Measurements from ENCODE around the gene IL18RAP.

IL18RAP gene

GRCh38 chr2:102455061-102455670, 32.2 kb downstream of the IL18RAP start:
- no peak overlapping the region for H3K27ac ChIP-seq (ENCODE audit: low read depth, low read length)
- no peaks in the 10 kb centered on the region for H3K4me1 ChIP-seq (ENCODE audit: control insufficient read depth, low read length)
- TF ChIP-seq EZH2phosphoT487 (IDR thresholded peaks at IDR 0.05; ENCODE audit: borderline replicate concordance, low read length) (no peak), CTCF (IDR thresholded peaks at IDR 0.05; ENCODE audit: low read depth, low read length, poor library complexity, severe bottlenecking) (no peak)
- H3K36me3 ChIP-seq (ENCODE audit: control insufficient read depth, low read length): no peaks in the 10 kb centered on the region
- H3K4me3 ChIP-seq (ENCODE audit: low read length): no peak overlapping the region
- no peaks in the 10 kb centered on the region for H3F3A ChIP-seq (ENCODE audit: control insufficient read depth, insufficient read depth)
- H3K4me2 ChIP-seq (ENCODE audit: low read length): no peak overlapping the region
- H3K79me2 ChIP-seq (ENCODE audit: control insufficient read depth, low read length): no peaks in the 10 kb centered on the region
- no peaks in the 10 kb centered on the region for H4K20me1 ChIP-seq (ENCODE audit: control insufficient read depth, insufficient read depth, low read depth, low read length)
- H3K9me2 ChIP-seq (replicated peaks; ENCODE audit: control insufficient read depth, low read length): no peaks in the 10 kb centered on the region
- no peaks in the 10 kb centered on the region for H3K27me3 ChIP-seq (ENCODE audit: control insufficient read depth, low read length)
- peaks cover 6% of the 10 kb centered on the region; the same call in 1 of the 2 replicates for H3K9me3 ChIP-seq (ENCODE audit: control insufficient read depth, insufficient read depth, low read length)

GRCh38 chr2:102460467-102460866, 37.5 kb downstream of the IL18RAP start:
- TF ChIP-seq EZH2phosphoT487 (IDR thresholded peaks at IDR 0.05; ENCODE audit: borderline replicate concordance, low read length): no peak
- TF ChIP-seq CTCF (IDR thresholded peaks at IDR 0.05; ENCODE audit: low read depth, low read length, poor library complexity, severe bottlenecking): no peak
- H3K36me3 ChIP-seq (ENCODE audit: control insufficient read depth, low read length): no peaks in the 10 kb centered on the region
- H3K27ac ChIP-seq (ENCODE audit: low read depth, low read length): no peak overlapping the region
- peaks cover 5% of the 10 kb centered on the region; the same call in 1 of the 2 replicates for H3K9me3 ChIP-seq (ENCODE audit: control insufficient read depth, insufficient read depth, low read length)
- no peaks in the 10 kb centered on the region for H3K4me1 ChIP-seq (ENCODE audit: control insufficient read depth, low read length)
- no peaks in the 10 kb centered on the region for H3K27me3 ChIP-seq (ENCODE audit: control insufficient read depth, low read length)
- no peaks in the 10 kb centered on the region for H4K20me1 ChIP-seq (ENCODE audit: control insufficient read depth, insufficient read depth, low read depth, low read length)
- no peaks in the 10 kb centered on the region for H3K9me2 ChIP-seq (replicated peaks; ENCODE audit: control insufficient read depth, low read length)
- H3F3A ChIP-seq (ENCODE audit: control insufficient read depth, insufficient read depth): no peaks in the 10 kb centered on the region
- no peaks in the 10 kb centered on the region for H3K79me2 ChIP-seq (ENCODE audit: control insufficient read depth, low read length)
- no peak overlapping the region for H3K4me2 ChIP-seq (ENCODE audit: low read length)
- no peak overlapping the region for H3K4me3 ChIP-seq (ENCODE audit: low read length)

- Histone ChIP-seq H3K4me1 (ENCODE audit: control insufficient read depth, low read length) (no peaks in the 10 kb centered on the region), H3K4me2 (ENCODE audit: low read length) (no peak overlapping the region), H3K27me3 (ENCODE audit: control insufficient read depth, low read length) (no peaks in the 10 kb centered on the region), H3K9me2 (replicated peaks; ENCODE audit: control insufficient read depth, low read length) (no peaks in the 10 kb centered on the region), H3K79me2 (ENCODE audit: control insufficient read depth, low read length) (no peaks in the 10 kb centered on the region), H3K36me3 (ENCODE audit: control insufficient read depth, low read length) (no peaks in the 10 kb centered on the region), H3F3A (ENCODE audit: control insufficient read depth, insufficient read depth) (no peaks in the 10 kb centered on the region), H4K20me1 (ENCODE audit: control insufficient read depth, insufficient read depth, low read depth, low read length) (no peaks in the 10 kb centered on the region), H3K27ac (ENCODE audit: low read depth, low read length) (no peak overlapping the region), H3K9me3 (ENCODE audit: control insufficient read depth, insufficient read depth, low read length) (no peaks in the 10 kb centered on the region), H3K4me3 (ENCODE audit: low read length) (no peak overlapping the region)
- TF ChIP-seq CTCF (IDR thresholded peaks at IDR 0.05; ENCODE audit: low read depth, low read length, poor library complexity, severe bottlenecking): no peak
- TF ChIP-seq EZH2phosphoT487 (IDR thresholded peaks at IDR 0.05; ENCODE audit: borderline replicate concordance, low read length): no peak
Observed at GRCh38 chr2:102461188-102461587, 38.2 kb downstream of the IL18RAP start.
